RWPE2 (cell line): Measurements from ENCODE around the gene SAMD9L.
"Not testable (repeated sequence)": the region's sequence is repeated elsewhere in the genome, so short reads cannot be mapped to it uniquely, and the experiment has no call there.

Experiments used
- ATAC-seq: fragments of 200-7000 bp; cut with Tn5 transposase; 3 replicates; pipeline ENCODE4 v1.9.1; 2021; ENCODE audit warnings: low read depth
- DNase-seq: peaks from one replicate; pipeline ENCODE4 v3.0.0-alpha.2; 2020; ENCODE audit warnings: low spot score
- H3K27ac ChIP-seq: fragments of 450-650 bp; 2 replicates; pipeline ENCODE4 v1.5.1; 2017; ENCODE audit warnings: mild to moderate bottlenecking; ENCODE audit not compliant: poor library complexity, severe bottlenecking
- H3K27me3 ChIP-seq: fragments of 250-450 bp; sonication (Bioruptor Pico); 2 replicates; pipeline ENCODE4 v1.5.1; 2021; ENCODE audit warnings: mild to moderate bottlenecking, moderate library complexity; ENCODE audit not compliant: insufficient read depth, poor library complexity, severe bottlenecking
- H3K36me3 ChIP-seq: fragments of 250-450 bp; sonication (Bioruptor Pico); 2 replicates; pipeline ENCODE4 v1.5.1; 2020; ENCODE audit warnings: low read depth, mild to moderate bottlenecking, moderate library complexity
- H3K4me1 ChIP-seq: fragments of 250-450 bp; sonication (Bioruptor Pico); 2 replicates; pipeline ENCODE4 v1.5.1; 2021; ENCODE audit warnings: mild to moderate bottlenecking, moderate library complexity; ENCODE audit not compliant: insufficient read depth, poor library complexity, severe bottlenecking
- H3K4me3 ChIP-seq: fragments of 250-450 bp; sonication (Bioruptor Pico); 2 replicates; pipeline ENCODE4 v1.5.1; 2021; ENCODE audit warnings: mild to moderate bottlenecking, moderate library complexity; ENCODE audit not compliant: severe bottlenecking
- H3K9me3 ChIP-seq: fragments of 250-450 bp; sonication (Bioruptor Pico); 2 replicates; pipeline ENCODE4 v1.5.1; 2021; ENCODE audit warnings: mild to moderate bottlenecking, moderate library complexity; ENCODE audit not compliant: severe bottlenecking
- CTCF ChIP-seq: fragments of 450-650 bp; IDR thresholded peaks from one replicate; pipeline ENCODE4 v1.5.1; 2017; ENCODE audit warnings: mild to moderate bottlenecking, moderate library complexity; ENCODE audit not compliant: poor library complexity, severe bottlenecking

The SAMD9L gene

GRCh38 chr7:93140582-93141191 lies 7.5 kb downstream of the SAMD9L start:
- Histone ChIP-seq H3K4me3 (no peak overlapping the region), H3K9me3 (no peaks in the 10 kb centered on the region), H3K36me3 (no peaks in the 10 kb centered on the region), H3K4me1 (no peaks in the 10 kb centered on the region), H3K27ac (no peak overlapping the region), H3K27me3 (no peaks in the 10 kb centered on the region)
- TF ChIP-seq CTCF: no peak
- DNase-seq (no peak), ATAC-seq (no peak)

GRCh38 chr7:93138576-93138975 lies 9.6 kb downstream of the SAMD9L start:
- no peak overlapping the region for H3K27ac ChIP-seq
- no peaks in the 10 kb centered on the region for H3K4me1 ChIP-seq
- H3K27me3 ChIP-seq: no peaks in the 10 kb centered on the region
- peaks cover 2% of the 10 kb centered on the region for H3K9me3 ChIP-seq
- no peak for ATAC-seq
- no peak for TF ChIP-seq CTCF
- no peak for DNase-seq
- H3K36me3 ChIP-seq: no peaks in the 10 kb centered on the region
- H3K4me3 ChIP-seq: no peak overlapping the region

GRCh38 chr7:93133005-93133404 lies 15.2 kb downstream of the SAMD9L start:
- DNase-seq (no peak), ATAC-seq (no peak)
- H3K4me1 ChIP-seq: no peaks in the 10 kb centered on the region
- H3K27me3 ChIP-seq: no peaks in the 10 kb centered on the region
- H3K9me3 ChIP-seq: peaks cover 2% of the 10 kb centered on the region
- TF ChIP-seq CTCF: no peak
- no peak overlapping the region for H3K27ac ChIP-seq
- H3K4me3 ChIP-seq: no peak overlapping the region
- H3K36me3 ChIP-seq: no peaks in the 10 kb centered on the region

- no peak overlapping the region for H3K4me3 ChIP-seq
- H3K36me3 ChIP-seq: no peaks in the 10 kb centered on the region
- no peak overlapping the region for H3K27ac ChIP-seq
- DNase-seq (no peak), ATAC-seq (no peak)
- peaks cover 2% of the 10 kb centered on the region for H3K9me3 ChIP-seq
- no peaks in the 10 kb centered on the region for H3K4me1 ChIP-seq
- no peaks in the 10 kb centered on the region for H3K27me3 ChIP-seq
- no peak for TF ChIP-seq CTCF
Observed at GRCh38 chr7:93132216-93132615, 16.0 kb downstream of the SAMD9L start.

- not testable (repeated sequence) for ATAC-seq, H3K27ac ChIP-seq, H3K4me3 ChIP-seq, H3K4me1 ChIP-seq, H3K9me3 ChIP-seq, H3K36me3 ChIP-seq, DNase-seq, H3K27me3 ChIP-seq
Observed at GRCh38 chr7:93126954-93127353, 21.2 kb downstream of the SAMD9L start.

- not testable (repeated sequence) for H3K4me3 ChIP-seq, ATAC-seq, H3K9me3 ChIP-seq
Observed at GRCh38 chr7:93123532-93123931, 24.7 kb downstream of the SAMD9L start.

More at GRCh38 chr7:93123532-93123931, 24.7 kb downstream of the SAMD9L start:
- H3K27me3 ChIP-seq, DNase-seq, H3K36me3 ChIP-seq, H3K27ac ChIP-seq: not testable (repeated sequence)
- peaks cover 11% of the 10 kb centered on the region for H3K4me1 ChIP-seq
